Islet precursor cell (in vitro differentiated cells): ENCODE measurements around the gene PLEKHJ1.
"Not testable (repeated sequence)": the region's sequence is repeated elsewhere in the genome, so short reads cannot be mapped to it uniquely, and the experiment has no call there.

Experiments used
- DNase-seq: peaks from one replicate; pipeline ENCODE4 v3.0.0-alpha.2; 2018

Gene PLEKHJ1, protein sequence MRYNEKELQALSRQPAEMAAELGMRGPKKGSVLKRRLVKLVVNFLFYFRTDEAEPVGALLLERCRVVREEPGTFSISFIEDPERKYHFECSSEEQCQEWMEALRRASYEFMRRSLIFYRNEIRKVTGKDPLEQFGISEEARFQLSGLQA

DNA sequence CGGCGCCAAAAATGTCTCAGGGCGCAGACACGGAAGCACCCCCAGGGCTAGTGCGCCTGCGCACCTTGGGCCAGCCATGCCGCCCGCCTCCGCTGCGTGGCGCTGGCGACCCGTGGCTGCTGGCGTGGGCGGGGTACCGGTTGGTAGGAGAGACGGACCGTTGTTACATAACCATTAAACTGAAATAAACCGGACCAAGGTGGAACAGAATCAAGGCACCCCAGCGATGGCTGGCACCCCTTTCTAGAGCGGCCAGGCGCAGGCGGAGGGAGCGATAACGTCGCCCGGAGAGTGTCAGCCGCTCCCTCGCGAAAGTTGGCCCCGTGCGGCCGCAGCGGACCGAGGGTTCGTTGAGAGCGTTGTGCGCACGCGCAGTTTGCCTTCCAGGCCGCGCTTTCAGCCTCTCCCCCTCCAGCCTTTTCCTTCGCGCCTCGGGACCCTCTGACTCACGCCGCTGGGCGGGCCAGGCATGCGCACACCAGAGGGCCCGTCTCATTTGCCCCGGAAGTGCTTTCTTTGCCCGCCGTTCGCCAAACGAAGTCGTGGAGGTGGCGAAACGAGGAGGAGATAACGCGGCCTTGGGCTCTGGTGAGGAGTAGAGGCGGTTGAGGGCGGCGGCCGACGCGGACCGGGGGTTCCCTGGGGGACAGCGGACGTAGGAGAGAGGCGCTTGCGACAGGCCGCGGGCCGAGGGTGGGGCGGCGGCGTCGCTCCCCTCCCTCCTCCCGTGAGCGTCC, at the start of gene PLEKHJ1, which contains the start of gene SF3A2:
TSS of gene PLEKHJ1 (minus strand) at position 16 of the 737 bp plus-strand sequence. CDS start 81 bp downstream, outside the sequence.
TSS of gene SF3A2 (plus strand) at position 511 of the 737 bp plus-strand sequence. CDS start 6,595 bp downstream, outside the sequence.
- DNase-seq = peak; percentile 99

DNA sequence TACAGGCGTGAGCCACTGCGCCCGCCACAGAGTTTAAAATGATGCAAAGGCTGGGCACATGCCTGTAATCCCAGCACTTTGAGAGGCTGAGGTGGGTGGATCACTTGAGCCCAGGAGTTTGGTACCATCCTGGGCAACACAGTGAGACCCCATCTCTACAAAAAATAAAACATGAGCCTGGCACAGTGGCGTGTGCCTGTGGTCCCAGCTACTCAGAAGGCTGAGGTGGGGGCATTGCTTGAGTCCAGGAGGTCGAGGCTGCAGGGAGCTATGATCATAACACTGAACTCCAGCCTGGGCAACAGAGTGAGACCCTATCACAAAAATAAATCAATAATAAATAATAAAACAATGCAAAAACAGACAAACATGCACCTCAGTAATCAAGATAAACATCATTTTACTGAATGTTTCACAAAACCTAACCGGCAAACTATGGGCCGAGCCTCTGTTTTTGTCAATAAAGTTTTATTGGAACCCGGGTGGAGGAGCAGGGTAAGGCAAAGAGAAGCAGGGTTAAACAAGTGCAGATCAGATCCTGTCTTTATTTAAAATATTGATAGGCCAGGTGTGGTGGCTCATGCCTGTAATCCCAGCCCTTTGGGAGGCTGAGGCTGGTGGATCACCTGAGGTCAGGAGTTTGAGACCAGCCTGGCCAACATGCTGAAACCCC, 47.8 kb upstream of the PLEKHJ1 start:
- DNase-seq = no peak

DNA sequence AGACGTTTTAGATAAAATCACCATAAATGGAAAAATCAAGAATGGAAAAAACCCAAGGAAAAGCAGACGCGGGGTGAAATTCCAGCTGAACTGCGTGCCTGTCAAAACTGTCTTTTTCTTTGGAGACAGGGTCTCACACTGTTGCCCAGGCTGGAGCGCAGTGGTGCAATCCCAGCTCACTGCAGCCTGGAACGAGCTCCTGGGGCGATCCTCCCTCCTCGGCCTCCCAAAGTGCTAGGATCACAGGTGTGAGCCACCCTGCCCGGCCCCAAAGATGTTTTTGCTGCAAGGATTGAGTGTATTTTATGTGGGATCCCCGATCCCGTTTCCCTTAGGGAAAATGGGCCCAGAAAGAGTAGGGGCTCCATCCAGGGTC, 46.7 kb upstream of the PLEKHJ1 start:
- DNase-seq = peak; percentile 32

DNA sequence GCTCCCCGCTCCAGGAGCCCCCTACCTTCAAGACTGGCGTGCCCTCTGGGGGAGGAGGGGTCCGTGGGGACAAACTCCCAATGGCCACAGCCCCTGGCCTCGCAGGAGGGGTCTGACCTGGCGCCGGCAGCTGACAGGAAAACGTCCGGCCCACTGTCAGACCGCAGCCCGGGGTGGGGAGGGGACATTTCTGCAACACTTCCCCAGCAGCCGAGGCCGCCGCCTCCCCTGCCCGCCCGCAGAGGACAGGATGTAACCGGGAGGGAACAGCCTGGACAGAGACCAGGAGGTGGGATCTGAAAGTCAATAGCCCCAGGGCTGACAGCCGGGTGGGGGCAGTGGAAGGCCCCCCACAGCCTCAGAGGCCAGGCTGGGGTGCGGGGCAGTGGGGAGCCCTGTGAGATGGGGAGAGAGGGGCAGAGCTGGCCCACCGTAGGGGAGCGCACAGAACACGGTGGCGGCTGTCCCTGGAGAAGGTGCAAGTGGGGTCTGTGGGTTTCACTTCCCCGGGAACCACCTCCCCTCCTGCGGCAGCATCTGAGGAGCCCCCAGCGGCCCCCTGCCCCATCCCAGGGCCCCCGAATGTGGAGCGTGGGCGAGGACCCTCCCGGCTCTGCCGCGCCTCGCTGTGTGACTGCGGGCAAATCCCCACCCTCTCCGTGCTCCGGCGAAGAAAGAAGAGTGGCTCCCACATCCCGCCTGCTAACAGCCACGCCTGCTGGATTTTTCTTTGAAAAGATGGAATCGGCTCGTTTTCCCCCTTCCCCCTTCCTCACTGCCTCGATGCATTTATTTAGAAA, 46.1 kb upstream of the PLEKHJ1 start, which contains the start of gene PEAK3:
TSS of gene PEAK3 (minus strand) at position 114 of the 800 bp plus-strand sequence. CDS start 1,244 bp downstream, outside the sequence.
- peak; percentile 88 for DNase-seq

DNA sequence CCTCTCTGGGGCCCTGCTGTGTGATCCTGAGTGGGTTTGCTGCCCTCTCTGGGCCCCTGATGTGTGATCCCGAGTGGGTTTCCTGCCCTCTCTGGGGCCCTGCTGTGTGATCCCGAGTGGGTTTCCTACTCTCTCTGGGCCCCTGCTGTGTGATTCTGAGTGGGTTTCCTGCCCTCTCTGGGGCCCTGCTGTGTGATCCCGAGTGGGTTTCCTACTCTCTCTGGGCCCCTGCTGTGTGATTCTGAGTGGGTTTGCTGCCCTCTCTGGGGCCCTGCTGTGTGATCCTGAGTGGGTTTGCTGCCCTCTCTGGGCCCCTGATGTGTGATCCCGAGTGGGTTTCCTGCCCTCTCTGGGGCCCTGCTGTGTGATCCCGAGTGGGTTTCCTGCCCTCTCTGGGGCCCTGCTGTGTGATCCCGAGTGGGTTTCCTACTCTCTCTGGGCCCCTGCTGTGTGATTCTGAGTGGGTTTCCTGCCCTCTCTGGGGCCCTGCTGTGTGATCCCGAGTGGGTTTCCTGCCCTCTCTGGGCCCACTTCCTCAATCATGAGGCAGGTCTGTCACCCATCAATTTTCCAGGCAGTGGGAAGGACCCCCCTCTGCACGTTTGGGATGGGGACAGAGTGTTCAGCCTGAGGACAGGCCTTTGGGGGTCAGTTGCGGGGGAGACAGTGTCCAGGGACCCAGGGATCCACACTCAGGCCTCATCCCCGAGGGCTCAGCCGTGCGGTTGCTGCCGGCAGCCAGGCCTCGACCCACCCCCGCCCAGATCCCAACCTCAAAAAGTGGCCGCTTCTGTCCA, 45.3 kb upstream of the PLEKHJ1 start:
- DNase-seq = not testable (repeated sequence)

DNA sequence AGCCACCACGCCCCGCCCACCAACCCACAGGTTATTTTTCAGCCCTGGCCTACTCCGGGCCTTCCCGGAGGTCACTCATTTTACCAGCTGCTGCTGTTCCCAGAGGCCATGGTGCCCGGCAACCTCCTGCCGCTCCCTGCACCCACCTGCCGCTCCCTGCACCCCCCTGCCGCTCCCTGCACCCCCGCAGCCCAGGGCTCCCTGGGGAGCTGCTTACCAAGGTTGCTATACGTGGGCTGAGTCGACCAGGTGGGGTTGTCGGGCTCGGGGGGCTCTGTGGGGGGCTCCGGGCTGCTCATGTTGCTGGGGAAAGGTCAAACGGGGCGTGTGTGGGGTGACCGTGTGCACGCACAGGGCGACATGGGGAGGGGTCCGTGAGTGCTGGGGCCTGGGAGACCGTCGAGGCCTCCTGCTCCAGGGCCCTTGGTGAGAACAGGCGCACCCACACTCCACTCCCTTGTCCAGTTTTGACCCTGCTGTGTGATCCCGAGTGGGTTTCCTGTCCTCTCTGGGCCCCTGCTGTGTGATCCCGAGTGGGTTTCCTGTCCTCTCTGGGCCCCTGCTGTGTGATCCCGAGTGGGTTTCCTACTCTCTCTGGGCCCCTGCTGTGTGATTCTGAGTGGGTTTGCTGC, 44.6 kb upstream of the PLEKHJ1 start:
- DNase-seq = peak; percentile 37

DNA sequence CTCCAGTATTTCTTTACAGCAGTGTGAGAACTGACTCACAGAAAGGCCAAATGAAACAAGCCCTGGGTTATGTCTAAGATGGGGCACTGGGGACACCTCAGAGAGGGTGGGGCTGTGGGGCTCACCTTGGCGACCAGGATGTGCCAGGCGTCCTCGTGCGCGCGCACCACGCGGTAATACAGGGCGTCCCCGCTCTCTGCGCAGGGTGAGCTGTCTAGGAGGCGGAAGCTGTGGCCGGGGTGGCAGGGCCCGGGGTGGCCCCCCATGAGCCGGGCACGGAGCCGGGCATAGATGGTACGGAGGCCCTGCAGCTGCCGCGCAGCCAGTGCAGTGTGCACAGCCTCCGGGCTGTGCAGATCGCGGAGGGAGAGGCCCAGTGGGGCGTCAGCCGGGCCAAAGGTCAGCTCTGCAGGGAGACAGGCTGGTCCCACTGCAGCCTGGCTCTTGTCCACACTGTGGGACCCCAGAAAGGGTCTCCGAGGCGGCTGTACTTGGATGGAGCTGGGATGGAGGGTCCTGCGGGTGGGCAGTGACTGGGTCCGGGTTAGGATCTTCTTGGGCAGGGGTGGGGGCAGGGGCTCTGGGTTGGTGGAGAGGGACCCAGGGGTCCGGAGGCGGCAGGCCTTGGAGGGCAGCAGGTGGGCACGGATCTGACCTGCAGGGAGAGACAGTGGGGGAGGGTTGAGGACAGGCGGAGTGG, 42.5 kb upstream of the PLEKHJ1 start:
- DNase-seq = peak; percentile 45

DNA sequence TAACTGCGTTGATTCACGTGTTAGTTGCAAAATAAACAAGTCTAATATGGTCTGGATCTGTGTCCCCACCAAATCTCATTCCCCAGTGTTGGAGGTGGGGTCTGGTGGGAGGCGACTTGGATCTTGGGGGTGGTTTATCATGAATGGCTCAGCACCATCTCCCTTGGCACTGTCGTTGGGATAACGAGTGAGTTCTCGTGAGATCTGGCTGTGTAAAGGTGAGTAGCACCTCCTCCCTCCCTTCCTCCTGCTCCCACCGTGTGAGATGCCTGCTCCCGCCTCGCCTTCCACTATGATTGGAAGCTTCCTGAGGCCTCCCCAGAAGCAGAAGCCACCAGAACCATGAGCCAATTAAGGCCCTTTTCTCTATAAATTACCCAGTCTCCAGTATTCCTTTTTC, 41.0 kb upstream of the PLEKHJ1 start:
- DNase-seq = no peak

DNA sequence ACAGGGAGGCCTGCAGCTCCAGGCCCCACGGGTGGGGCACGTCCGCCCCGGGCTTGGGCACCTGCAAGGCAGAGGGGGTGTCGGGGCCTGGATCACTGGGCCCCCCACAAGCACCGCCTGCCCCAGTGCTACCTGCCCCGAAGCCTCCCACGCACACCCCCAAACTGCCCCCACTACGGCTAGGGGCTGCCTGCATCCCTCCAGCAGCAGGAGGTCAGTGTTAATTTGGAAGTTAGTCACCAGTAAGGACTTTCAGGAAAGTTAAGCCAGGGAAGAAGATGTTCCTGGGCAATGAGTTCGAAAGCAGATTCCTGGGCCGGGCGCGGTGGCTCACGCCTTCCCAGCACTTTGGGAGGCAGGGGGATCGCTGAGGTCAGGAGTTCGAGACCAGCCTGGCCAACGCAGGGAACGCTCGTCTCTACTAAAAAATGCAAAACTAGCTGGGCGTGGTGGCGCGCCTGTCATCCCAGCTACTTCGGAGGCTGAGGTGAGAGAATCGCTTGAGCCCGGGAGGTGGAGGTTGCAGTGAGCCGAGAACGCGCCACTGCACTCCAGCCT, 40.4 kb upstream of the PLEKHJ1 start:
- peak; percentile 52 for DNase-seq

DNA sequence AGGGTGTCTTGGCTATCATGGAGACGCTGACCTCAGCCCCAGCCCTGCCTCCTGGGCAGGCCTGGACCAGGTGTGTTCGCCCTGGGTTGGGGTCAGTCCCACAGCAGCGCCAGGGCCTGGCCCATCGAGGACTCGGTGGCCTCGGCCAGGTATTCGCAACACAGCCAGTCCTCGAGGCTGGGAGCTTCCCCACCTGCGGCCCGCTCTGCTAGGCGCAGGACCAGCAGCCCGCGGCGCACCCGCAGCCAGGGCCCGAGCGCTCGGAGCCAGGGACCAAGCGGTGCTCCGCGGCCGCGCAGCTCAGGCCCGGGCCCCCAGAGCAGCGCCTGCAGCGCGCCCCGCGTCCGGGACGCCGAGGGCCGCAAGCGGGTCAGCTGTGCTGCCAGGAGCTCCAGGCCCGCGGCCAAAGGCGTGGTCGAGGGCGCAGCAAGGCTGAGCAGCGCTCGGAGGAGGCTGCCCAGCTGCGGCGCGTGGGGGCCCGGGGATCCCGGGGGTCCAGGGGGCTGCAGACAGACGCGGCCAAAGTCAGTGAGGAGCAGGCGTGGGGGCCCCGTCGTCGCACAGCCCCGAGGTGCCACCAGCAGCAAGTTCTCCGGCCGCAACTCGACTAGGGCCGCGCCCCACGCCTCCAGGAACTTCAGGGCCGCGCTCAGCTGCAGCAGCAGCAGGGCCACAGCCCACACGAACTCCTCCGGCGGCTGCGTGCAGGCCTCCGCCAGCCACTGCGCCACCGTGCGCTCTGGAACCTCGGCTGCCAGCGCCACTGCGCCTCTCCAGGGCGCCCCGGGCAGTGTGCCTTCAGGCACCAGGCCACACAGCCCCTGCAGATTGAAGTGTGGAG, 39.7 kb upstream of the PLEKHJ1 start:
- peak; percentile 48 for DNase-seq

DNA sequence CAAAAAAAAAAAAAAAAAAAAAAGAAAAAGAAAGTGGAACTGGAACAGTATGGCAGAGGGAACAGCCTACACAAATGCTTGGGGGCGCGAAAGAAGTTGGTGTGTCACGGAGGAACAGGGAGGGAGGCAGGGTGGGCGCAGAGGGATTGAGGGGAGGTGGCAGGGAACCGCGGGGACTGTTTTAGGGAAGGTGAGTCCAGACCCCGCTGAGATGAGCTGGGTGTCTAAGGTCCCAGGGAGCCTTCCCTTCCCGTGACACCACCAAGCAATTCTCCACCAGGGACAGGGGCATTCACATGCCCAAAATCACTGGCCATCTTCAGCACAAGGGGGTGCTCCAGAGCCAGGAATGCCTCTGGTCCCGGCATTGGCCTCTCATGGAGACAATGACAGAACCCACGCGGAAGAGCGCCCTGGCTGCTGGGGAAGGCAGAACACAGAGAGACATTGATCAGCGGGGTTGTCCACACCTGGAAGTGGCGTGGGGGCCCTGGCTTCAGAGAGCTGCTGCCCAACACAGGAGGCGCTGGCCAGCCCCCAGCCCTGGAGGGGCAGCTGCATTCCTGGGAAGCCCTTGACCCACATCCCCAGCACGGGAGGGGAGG, 38.9 kb upstream of the PLEKHJ1 start:
- DNase-seq = peak; percentile 91

DNA sequence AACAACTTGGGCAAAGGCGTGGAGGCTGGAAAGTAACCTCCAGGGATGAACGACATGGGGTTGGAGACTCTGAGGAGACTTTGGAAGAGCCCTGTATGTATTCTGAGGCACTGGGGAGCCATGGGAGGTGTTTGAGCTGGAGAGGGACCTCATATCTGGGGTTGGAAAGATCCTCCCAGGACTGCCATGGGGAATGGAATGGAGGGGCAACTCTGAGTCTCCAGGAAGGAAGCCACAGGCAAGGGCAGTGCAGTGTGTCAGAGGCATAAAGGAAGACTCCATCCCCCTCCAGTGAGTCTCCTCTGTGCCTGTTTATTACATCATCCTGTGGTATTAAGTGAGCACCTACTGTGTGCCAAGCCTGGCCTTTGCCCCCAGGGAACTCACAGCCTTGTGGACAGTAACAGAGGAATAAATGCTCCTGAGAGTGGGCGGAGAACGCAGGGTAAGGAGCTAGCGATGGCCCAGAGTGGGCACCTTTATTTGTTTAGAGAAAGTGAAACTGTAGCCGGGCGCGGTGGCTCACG, 38.1 kb upstream of the PLEKHJ1 start:
- DNase-seq = peak; percentile 41

DNA sequence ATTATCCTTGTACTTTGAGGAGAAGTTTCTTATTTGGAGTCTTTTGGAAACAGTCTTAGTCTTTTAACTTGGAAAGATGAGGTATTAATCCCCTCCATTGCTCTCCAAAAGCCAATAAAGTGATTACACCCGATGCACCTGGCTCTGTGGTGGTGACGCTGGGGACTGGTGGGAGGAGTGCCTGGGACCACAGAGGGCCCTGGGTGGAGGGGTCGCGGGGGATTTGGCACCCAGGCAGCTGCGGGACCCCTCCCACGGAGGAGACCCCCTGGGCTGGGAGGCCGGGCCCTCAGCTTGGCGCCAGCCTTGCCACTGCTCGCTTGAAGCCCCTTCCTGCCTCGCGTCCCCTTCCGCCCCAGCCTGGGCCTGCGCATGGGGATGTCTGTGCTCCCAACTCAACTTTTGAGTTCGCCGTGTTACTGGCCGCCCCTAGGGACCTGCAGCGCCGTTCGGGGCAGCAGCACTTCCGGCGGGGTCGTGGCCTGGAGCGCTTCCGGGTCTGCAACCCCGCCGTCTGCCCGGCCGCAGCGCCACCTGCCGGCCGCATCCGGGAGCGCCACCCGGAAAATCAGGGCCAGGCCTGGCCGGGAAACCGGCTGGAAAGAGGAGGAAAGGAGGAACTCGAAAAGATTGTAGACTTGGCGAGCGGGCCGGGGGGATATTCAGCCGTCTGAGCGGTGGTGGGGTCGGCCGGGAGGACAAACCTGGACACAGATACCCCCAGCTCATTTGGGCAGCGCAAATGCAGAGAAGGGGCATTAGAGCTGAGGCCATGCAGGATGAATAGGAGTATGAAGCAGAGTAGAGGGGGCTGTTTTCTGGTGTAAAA, 37.4 kb upstream of the PLEKHJ1 start:
- DNase-seq = peak; percentile 95

DNA sequence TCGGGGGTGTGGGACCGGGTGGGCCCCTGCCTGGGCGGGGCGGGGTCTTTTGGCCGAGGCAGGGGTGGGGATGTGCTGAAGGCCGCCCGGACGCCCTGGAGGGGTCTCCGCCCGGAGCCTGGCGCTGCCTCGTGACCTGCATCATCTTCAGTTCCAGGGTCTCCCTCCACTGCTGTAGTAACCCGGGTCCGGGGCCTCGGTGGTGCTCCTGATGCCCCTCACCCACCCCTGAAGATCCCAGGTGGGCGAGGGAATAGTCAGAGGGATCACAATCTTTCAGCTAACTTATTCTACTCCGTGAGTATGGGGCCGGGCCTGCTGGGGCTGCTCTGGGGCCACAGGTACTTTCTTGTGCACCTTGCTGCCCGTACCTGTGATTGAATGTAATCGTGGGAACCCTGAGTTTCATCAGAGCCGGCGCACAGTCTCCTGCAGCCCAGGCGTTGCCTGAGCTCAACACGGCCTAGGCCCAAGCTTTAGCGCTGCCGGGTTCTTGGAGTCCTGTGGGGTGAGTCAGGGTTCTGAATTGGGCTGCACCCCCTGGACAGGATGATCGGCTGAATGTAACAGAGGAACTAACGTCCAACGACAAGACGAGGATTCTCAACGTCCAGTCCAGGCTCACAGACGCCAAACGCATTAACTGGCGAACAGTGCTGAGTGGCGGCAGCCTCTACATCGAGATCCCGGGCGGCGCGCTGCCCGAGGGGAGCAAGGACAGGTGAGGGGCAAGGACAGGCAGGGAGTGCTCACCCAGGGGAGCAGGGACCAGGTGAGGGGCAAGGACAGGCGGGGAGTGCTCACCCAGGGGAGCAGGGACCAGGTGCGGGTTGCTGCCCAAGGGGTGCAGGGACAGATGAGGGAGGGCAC, 35.3 kb upstream of the PLEKHJ1 start:
- DNase-seq = no peak

DNA sequence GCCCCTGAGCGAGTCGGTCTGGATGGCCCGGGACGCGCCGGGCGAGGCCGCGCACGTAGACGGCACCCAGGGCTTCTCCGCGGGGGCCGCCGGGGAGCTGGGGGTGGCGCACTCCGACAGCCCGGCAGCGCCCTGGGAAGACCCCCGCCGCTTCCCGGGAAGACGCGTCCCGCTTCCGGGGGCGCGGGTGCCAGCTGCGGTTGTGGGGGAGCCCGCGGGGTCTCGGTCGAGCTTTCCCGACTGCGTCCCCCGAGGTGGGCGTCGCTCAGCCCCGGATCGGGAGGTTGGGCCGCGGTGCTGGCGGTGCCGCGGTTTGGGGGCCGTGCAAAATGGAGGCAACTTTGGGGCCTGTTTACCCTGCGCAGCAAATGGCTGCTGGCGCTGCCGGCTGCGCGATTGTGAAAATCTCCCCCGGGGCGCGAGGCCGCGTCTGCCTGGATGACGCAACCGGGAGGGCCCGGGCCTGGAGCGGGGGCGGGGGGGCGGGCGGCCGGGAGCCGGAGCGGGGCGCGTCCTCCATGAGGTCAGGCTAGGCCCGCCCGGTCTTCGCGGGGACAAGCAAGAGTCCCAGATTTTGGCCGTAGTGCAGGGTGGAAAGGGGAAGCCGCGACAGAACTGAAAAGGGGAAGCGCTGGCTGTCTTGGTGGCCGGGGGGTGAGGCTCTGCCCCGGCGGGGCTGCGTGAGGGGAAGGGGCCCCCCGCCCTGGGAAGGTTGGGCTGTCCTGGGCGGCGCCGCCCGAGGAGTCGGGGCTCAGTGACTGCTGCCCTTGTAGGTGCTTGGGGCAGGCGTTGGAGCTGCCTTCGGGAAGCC, 34.5 kb upstream of the PLEKHJ1 start:
- DNase-seq = peak; percentile 83

DNA sequence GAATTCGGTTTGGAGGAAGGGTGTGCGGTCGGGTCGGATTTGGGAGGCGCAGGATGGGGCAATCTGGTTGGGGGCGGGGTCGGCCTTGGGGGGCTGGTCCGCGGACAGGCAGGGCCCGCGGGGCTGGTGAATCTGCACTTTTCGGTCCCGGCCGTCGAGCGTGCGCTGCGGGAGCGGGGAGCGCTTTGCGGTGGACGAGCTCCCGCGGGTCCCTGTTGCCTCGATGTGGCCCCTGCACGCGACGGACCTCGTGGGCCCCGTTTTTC, 34.0 kb upstream of the PLEKHJ1 start:
- no peak for DNase-seq
